PFSK-1 (cell line): ENCODE measurements around the gene LRBA.

Experiments
- FOXP2 ChIP-seq: optimal IDR thresholded peaks from 2 replicates; pipeline ENCODE3; 2011; ENCODE audit warnings: borderline replicate concordance, control low read depth, inconsistent platforms; ENCODE audit not compliant: insufficient read depth; ENCODE audit errors: extremely low read length, extremely low read depth
- SIN3A ChIP-seq: IDR thresholded peaks from 2 replicates; pipeline ENCODE4 v1.6.1; 2012; ENCODE audit warnings: mild to moderate bottlenecking, low read length, moderate library complexity, borderline replicate concordance; ENCODE audit not compliant: insufficient read depth

GRCh38 chr4:150694438-150694837 lies 320.6 kb downstream of the LRBA start:
- TF ChIP-seq FOXP2 (no peak), SIN3A (no peak)
